Gastroesophageal sphincter (tissue), 3 donors: ENCODE data around the gene HSPBP1.

Experiments used
- POLR2A ChIP-seq, 2 donors: fragments of 450-650 bp; IDR thresholded peaks; one replicate each; pipeline ENCODE4 v1.6.1; 2017; ENCODE audit warnings: antibody characterized with exemption in 2 of 2, mild to moderate bottlenecking in 2 of 2, moderate library complexity in 1 of 2
- TF ChIP-seq, protein P1 (sequence below), 4 experiments: fragments of 200-600 bp in 2 of 4; fragments of 450-650 bp in 2 of 4; sonication (generic) in 1 of 4; IDR thresholded peaks; one replicate each; pipeline ENCODE4 v1.5.1; 2017 to 2019; ENCODE audit warnings: antibody characterized with exemption in 4 of 4, mild to moderate bottlenecking in 2 of 4, moderate library complexity in 2 of 4

DNA sequence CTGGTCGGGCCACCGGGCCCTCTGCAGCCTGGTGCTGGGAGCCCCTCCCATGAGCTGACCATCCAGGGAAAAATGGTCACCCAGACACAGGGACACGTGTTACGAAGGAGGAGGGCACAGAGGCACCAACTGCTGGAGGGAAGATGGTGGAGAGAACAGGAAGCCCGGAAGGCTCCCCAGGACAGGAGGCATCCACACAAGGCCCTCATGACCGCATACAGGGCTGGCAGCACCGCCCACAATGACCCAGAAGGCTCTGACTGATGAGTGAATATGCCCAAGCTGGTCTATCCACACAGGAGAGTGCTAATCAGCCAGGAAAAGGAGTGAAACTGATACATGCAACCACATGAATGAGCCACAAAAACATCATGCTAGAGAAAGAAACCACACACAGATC, 37.4 kb downstream of the HSPBP1 start:
- TF ChIP-seq POLR2A (IDR thresholded peaks at IDR 0.05), result no peak
- TF ChIP-seq, protein P1, sequence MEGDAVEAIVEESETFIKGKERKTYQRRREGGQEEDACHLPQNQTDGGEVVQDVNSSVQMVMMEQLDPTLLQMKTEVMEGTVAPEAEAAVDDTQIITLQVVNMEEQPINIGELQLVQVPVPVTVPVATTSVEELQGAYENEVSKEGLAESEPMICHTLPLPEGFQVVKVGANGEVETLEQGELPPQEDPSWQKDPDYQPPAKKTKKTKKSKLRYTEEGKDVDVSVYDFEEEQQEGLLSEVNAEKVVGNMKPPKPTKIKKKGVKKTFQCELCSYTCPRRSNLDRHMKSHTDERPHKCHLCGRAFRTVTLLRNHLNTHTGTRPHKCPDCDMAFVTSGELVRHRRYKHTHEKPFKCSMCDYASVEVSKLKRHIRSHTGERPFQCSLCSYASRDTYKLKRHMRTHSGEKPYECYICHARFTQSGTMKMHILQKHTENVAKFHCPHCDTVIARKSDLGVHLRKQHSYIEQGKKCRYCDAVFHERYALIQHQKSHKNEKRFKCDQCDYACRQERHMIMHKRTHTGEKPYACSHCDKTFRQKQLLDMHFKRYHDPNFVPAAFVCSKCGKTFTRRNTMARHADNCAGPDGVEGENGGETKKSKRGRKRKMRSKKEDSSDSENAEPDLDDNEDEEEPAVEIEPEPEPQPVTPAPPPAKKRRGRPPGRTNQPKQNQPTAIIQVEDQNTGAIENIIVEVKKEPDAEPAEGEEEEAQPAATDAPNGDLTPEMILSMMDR (IDR thresholded peaks at IDR 0.05), result no peak
